ENCODE measurements around the gene BCL7A. TPM values are rescaled to one million over a fixed set of nuclear protein-coding genes. Genes with fewer than 3 reads are reported as not detected.

BCL7A gene
- total and polyA plus RNA-seq, 4 donors: 3.5 to 8.3 (median 4.9) TPM

DNA sequence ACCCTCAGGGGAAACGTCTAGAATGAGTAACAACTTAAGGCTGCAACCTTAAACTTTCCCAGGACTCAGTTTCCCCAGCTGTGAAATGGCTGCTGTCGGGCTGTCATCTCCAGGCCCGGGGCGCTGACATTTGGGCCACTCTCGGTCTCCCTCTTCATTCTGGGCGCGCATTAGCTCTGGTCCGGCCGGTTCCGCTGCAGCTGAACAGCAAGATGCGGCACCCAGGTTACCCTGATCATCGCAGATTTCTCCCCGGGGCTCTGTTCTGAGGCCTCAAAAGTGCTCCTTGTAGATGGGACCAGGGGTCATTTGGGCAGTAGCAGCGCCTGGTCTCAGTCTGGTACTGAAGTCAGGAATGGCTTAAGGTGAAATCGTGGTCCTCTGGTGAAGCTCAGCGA, 890 bp upstream of the BCL7A start:
- TF ChIP-seq FOXA1 (IDR thresholded peaks at IDR 0.05): no peak
- no peak for TF ChIP-seq HNF4G (IDR thresholded peaks at IDR 0.05)
- no peak for TF ChIP-seq RAD21 (IDR thresholded peaks at IDR 0.05)
- TF ChIP-seq, protein P1, sequence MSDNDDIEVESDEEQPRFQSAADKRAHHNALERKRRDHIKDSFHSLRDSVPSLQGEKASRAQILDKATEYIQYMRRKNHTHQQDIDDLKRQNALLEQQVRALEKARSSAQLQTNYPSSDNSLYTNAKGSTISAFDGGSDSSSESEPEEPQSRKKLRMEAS (IDR thresholded peaks at IDR 0.05): no peak
- Histone ChIP-seq H3K36me3 (ENCODE audit: control insufficient read depth in 4 of 4, insufficient read depth in 3 of 4, low read depth in 1 of 4, low read length in 3 of 4) (no peaks in the 10 kb centered on the region), H3K4me1 (ENCODE audit: control insufficient read depth in 4 of 4, insufficient read depth in 4 of 4, low read length in 3 of 4) (peaks cover 9 to 28% (median 12%) of the 10 kb centered on the region in 4 donors), H3K9ac (ENCODE audit: low read depth in 1 of 2, low read length in 2 of 2) (no peak overlapping the region), H3K27me3 (ENCODE audit: control insufficient read depth in 4 of 4, insufficient read depth in 4 of 4, low read length in 3 of 4) (no peaks in the 10 kb centered on the region), H3K27ac (ENCODE audit: low read depth in 1 of 2, low read length in 2 of 2) (no peak overlapping the region), H3K9me3 (ENCODE audit: control insufficient read depth in 4 of 4, low read length in 3 of 4) (no peaks in the 10 kb centered on the region), H3K4me3 (ENCODE audit: low read depth in 1 of 3, low read length in 3 of 3) (no peak overlapping the region)
- WGBS: 70% methylated on average over 16 of the region's 16 CpGs
- no peak for DNase-seq (ENCODE audit: low spot score)

DNA sequence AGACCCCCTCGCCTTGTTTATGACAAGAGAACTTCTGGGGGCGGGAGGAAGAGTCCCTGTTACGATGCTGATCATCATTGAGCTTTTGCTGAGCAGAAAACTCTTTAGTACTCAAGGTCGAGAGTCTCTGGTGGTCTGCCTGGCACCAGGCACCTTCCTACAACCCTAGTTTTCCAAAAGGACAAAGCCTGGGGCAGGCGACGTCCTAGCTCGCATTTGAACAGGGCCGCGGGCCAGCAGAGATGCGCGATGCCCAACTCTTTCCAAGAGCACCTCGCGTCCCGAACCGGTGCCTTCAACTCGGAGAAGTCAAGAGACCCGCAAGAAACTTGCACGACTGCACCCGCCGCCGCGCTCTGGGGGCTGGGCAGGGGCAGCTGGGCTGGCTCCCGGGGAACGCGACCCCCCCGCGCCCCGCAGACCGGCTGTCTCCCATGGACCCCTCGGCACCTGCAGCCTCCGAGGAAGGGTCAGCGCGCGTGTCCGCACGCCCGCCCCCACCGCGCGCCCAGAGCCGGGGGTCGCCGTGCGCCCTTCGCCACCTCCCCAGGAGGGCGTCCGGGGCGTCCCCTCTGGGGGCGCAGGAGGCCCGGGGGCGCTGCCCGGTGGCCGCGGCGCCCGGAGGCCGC, 377 bp upstream of the BCL7A start:
- Histone ChIP-seq H3K36me3 (ENCODE audit: control insufficient read depth in 4 of 4, insufficient read depth in 3 of 4, low read depth in 1 of 4, low read length in 3 of 4) (no peaks in the 10 kb centered on the region), H3K27ac (ENCODE audit: low read depth in 1 of 2, low read length in 2 of 2) (no peak overlapping the region), H3K9ac (ENCODE audit: low read depth in 1 of 2, low read length in 2 of 2) (peak overlapping the region in 1 of 2 donors; percentile 3), H3K27me3 (ENCODE audit: control insufficient read depth in 4 of 4, insufficient read depth in 4 of 4, low read length in 3 of 4) (no peaks in the 10 kb centered on the region), H3K4me3 (ENCODE audit: low read depth in 1 of 3, low read length in 3 of 3) (peak overlapping the region in 2 of 3 donors; percentile 34 to 94), H3K9me3 (ENCODE audit: control insufficient read depth in 4 of 4, low read length in 3 of 4) (no peaks in the 10 kb centered on the region), H3K4me1 (ENCODE audit: control insufficient read depth in 4 of 4, insufficient read depth in 4 of 4, low read length in 3 of 4) (peaks cover 9 to 28% (median 12%) of the 10 kb centered on the region in 4 donors)
- DNase-seq (ENCODE audit: low spot score): no peak
- TF ChIP-seq HNF4A (conservative IDR thresholded peaks at IDR 0.05) (no peak), EGR1 (IDR thresholded peaks at IDR 0.05; ENCODE audit: low read depth in 2 of 2) (no peak), NR2F2 (IDR thresholded peaks at IDR 0.05) (no peak)
- TF ChIP-seq, protein P2, sequence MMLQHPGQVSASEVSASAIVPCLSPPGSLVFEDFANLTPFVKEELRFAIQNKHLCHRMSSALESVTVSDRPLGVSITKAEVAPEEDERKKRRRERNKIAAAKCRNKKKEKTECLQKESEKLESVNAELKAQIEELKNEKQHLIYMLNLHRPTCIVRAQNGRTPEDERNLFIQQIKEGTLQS (IDR thresholded peaks at IDR 0.05): no peak
- 2% methylated on average over 57 of the region's 57 CpGs for WGBS

DNA sequence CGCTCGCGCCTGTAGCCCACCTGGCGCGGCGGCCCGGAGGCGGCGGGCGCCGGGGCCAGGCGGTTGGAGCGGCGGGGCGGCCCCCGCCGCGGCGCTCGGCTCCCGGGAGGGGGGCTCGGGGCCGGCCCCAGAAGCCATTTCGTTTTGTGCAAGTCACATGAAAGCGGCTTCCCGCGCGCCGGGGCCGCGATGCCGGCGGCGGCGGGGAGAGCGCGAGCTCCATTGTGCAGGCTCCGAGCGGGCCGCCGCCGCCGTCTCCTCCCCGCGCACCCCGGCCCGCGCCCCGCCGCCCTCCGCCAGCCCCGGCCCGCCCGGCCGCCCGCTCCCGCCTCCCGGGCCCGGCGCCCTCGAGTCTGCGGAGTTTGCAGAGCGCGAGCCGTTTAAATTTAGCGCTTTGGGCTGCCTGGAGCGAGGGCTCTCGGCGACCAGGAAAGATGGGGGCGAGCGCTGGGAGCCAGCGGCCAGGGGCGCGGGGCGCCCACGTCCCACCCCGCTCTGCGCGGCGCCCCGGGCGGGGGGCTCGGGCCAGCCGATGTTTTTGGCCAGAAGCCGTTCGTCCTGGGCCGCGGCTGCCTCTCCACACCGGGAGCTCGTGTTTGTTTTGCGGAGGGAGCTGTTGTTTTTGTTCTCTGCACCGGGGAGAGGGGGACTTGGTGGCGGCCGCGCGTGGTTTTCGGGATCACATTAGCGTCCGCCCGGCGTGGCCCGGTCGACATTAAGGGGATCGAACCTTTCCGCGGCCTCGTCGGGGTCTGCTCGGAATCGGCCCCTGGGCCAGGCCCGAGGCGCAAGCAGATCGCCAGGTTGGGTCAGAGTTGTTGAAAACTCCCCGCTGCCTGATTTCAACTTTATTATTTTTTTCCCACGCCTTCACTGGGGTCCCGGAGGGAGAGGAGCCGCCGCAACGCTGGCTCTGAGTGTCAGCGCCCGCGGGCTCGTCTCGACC, 982 bp downstream of the BCL7A start:
- Histone ChIP-seq H3K27me3 (ENCODE audit: control insufficient read depth in 4 of 4, insufficient read depth in 4 of 4, low read length in 3 of 4) (no peaks in the 10 kb centered on the region), H3K4me1 (ENCODE audit: control insufficient read depth in 4 of 4, insufficient read depth in 4 of 4, low read length in 3 of 4) (peaks cover 10 to 28% (median 14%) of the 10 kb centered on the region in 4 donors), H3K36me3 (ENCODE audit: control insufficient read depth in 4 of 4, insufficient read depth in 3 of 4, low read depth in 1 of 4, low read length in 3 of 4) (no peaks in the 10 kb centered on the region), H3K27ac (ENCODE audit: low read depth in 1 of 2, low read length in 2 of 2) (peak overlapping the region; percentile 97 to 99), H3K9me3 (ENCODE audit: control insufficient read depth in 4 of 4, low read length in 3 of 4) (no peaks in the 10 kb centered on the region), H3K9ac (ENCODE audit: low read depth in 1 of 2, low read length in 2 of 2) (peak overlapping the region; percentile 90 to 94), H3K4me3 (ENCODE audit: low read depth in 1 of 3, low read length in 3 of 3) (peak overlapping the region; percentile 53 to 94 (median 69))
- WGBS: under 1% methylated on average over 124 of the region's 124 CpGs
- DNase-seq (ENCODE audit: low spot score): peak; percentile 49
- TF ChIP-seq JUND (IDR thresholded peaks at IDR 0.05) (no peak), YY1 (IDR thresholded peaks at IDR 0.05) (no peak), SP1 (IDR thresholded peaks at IDR 0.05) (no peak), EGR1 (IDR thresholded peaks at IDR 0.05; ENCODE audit: low read depth in 2 of 2) (no peak)
- TF ChIP-seq, protein P1 (IDR thresholded peaks at IDR 0.05): no peak
- TF ChIP-seq, protein P3, sequence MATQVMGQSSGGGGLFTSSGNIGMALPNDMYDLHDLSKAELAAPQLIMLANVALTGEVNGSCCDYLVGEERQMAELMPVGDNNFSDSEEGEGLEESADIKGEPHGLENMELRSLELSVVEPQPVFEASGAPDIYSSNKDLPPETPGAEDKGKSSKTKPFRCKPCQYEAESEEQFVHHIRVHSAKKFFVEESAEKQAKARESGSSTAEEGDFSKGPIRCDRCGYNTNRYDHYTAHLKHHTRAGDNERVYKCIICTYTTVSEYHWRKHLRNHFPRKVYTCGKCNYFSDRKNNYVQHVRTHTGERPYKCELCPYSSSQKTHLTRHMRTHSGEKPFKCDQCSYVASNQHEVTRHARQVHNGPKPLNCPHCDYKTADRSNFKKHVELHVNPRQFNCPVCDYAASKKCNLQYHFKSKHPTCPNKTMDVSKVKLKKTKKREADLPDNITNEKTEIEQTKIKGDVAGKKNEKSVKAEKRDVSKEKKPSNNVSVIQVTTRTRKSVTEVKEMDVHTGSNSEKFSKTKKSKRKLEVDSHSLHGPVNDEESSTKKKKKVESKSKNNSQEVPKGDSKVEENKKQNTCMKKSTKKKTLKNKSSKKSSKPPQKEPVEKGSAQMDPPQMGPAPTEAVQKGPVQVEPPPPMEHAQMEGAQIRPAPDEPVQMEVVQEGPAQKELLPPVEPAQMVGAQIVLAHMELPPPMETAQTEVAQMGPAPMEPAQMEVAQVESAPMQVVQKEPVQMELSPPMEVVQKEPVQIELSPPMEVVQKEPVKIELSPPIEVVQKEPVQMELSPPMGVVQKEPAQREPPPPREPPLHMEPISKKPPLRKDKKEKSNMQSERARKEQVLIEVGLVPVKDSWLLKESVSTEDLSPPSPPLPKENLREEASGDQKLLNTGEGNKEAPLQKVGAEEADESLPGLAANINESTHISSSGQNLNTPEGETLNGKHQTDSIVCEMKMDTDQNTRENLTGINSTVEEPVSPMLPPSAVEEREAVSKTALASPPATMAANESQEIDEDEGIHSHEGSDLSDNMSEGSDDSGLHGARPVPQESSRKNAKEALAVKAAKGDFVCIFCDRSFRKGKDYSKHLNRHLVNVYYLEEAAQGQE (IDR thresholded peaks at IDR 0.05): no peak
